Stimulated activated CD4-positive, alpha-beta T cell treated with anti-CD3 and anti-CD28 coated beads, TNF-alpha, amount 100 ng/mL, for 4 hours (primary cell): Measurements from ENCODE around the gene ELANE.
"Not testable (repeated sequence)": the region's sequence is repeated elsewhere in the genome, so short reads cannot be mapped to it uniquely, and the experiment has no call there.

Experiments used
- DNase-seq, 3 experiments: peaks; one replicate each; pipeline ENCODE4 v3.0.0-alpha.2; 2020; ENCODE audit warnings: low read depth in 3 of 3

Gene ELANE

DNA sequence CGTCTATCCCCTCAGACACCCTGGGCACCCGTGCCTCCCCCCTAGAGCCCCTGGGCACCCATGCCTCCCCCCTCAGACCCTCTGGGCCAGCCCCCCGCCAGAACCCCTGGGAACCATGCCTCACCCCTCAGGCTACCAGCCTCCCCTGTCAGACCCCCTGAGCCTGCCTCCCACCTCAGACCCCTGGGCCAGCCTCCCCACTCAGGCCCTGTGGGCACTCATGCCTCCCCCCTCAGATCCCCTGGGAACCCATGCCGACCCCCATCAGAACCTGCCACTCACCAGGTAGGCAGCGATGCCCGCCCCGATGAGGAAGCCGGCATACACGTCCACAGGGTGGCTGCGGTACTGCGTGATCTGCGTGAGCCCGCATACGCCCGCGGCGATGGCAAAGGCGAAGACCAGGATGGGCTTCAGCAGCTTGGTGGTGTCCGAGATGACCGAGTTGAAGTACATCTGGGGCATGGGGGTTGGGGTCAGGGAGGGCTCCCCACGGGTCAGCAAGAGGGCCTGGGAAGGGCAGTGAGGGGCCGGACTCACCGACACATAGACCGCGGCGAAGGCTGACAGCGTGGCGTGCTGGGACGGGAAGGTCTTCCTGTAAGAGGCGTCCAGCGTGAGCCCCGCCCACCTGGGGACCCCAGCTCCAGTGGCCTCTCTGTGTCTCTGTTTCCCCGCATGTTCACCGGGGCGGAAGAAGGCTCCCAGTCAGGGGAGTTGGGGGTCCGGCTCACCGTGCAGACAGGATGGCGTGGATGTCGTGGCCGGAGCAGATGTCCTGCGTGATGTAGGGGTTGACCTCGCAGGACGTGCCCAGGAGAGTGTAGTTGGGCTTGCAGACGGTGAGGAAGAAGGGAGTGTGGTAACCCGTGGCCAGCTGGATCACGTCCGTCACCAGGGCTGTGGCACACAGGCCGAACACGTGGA lies 37.7 kb upstream of the ELANE start:
- DNase-seq: no peak

- DNase-seq: no peak
Observed at GRCh38 chr19:815079-815774, 36.9 kb upstream of the ELANE start.

DNA sequence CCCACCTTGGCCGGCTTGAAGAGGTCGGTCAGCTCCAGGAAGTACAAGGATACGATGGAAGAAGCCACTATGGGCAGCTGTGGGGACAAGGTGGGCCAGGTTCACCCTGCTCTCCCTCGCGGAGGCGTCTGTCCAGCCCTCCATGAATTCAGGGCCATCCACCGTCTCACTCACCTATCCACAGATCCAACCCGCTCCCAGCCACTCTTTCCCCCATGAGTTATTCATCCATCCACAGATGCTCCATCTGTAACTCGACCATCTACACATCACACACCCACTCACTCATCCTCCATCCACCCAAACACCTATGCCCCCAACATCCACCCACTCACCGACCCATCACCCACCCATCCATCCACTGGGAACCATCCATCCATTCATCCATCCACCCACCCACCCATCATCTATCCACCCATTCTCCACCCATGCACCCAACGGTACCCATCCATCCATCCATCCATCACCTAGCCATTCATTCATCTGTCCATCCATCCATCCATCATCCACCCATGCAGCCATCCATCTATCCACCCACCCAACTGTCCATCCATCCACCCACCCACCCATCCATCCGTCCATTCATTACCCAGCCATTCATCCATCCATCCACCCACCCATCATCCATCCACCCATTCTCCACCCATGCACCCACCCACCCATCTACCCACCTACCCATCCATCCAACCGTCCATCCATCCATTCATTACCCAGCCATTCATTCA lies 36.2 kb upstream of the ELANE start:
- no peak for DNase-seq

GRCh38 chr19:816500-816857 lies 35.6 kb upstream of the ELANE start:
- DNase-seq: no peak

DNA sequence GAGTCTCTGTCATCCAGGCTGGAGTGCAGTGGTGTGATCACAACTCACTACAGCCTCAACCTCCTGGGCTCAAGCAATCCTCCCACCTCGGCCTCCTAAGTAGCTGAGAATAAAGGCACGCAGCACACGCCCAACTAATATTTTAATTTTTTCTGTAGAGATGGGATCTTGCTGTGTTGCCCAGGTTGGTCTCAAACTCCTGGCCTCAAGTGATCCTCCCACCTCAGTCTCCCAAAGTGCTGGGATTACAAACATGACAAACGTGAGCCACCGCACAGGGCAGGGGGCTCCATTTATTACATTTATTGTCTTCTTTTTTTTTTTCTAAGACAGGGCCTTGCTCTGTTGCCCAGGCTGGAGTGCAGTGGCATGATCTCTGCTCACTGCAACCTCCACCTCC lies 31.9 kb upstream of the ELANE start:
- not testable (repeated sequence) for DNase-seq

DNA sequence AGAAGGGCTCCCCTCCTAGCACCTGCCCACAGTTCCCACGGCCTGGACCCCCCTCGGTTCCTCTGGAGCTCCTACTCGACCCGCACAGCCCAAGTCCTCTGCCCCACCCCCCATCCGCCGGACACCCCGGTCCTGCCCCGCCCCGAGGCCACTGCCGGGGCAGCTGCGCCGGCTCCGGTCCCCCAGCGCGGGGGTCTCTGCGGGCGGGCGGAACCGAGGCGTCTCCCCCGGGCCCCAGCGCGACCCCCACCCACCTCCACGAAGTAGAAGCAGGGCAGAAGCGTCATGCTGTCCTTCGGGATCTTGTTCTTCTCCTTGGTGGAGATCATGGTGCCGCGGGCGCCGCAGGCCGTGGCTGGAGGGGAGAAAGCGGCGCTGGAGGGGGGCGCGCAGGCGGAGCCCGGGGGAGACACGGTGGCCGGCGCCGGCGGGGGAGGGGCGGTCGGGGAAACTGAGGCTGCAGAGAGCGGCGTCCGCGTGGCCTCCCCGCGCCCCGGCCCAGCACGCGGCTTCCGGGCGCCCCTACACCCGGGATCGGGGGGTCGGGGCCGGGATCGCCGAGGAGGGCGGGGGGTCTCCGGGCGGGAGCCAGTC lies 30.8 kb upstream of the ELANE start:
- no peak for DNase-seq

- DNase-seq: no peak
Observed at GRCh38 chr19:821825-822503, 30.1 kb upstream of the ELANE start, which contains the start of gene PLPPR3. TSS of gene PLPPR3 (minus strand) at chr19:821955. CDS start at chr19:821559, 396 bp downstream.

DNA sequence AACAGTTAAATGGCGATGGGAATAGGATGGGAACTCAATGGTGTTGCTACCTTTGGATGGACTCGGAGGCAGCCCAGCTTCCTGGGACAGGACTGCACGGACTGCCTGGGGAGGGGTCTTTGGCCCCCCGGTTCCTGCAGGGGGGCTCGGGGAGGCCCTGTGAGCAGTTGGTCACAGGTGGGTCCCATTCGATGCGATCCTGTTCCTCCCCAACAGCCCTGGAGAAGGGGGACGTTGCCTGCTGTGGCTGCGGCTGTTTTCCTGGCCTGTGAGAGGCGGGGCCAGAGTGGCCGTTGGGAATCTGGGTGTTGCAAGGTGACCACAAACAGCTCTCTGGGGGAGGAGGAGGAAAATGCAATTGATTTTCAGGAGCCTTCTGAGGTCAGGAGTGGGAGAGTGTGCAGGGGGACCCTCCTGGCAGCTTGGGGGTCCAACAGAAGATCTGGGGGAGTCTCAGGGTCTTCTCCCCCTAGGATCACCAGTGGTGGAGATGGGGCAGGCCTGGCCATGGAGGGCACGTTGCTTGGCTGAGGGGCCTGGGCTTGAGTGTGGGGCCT lies 28.5 kb upstream of the ELANE start:
- DNase-seq: no peak

- DNase-seq: no peak
Observed at GRCh38 chr19:824885-825284, 27.2 kb upstream of the ELANE start.

DNA sequence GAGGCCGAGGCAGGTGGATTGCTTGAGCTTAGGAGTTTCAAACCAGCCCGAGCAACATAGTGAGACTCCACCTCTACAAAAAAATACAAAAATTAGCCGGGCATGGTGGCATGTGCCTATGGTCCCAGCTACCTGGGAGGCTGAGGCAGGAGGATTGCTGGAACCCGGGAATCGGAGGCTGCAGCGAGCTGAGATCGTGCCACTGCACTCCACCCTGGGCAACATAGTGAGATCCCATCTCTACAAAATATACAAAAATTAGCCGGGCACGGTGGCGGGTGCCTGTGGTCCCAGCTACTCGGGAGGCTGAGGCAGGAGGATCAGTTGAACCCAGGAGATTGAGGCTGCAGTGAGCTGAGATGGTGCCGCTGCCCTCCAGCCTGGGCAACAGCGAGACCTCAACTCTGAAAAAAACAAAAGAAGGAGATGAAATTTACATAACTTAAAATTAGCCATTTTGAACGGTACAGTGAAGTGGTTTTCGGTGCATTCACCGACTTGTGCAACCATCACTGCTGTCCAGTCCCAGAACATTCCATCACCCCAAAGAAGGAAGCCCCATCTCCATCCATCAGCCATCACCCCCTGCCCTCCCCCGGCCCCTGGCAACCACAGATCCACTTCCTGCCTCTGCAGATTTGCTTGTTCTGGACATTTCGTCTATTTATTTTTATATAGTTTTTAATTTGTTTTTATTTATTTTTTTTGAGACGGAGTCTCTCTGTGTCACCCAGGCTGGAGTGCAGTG lies 26.0 kb upstream of the ELANE start:
- DNase-seq: no peak

DNA sequence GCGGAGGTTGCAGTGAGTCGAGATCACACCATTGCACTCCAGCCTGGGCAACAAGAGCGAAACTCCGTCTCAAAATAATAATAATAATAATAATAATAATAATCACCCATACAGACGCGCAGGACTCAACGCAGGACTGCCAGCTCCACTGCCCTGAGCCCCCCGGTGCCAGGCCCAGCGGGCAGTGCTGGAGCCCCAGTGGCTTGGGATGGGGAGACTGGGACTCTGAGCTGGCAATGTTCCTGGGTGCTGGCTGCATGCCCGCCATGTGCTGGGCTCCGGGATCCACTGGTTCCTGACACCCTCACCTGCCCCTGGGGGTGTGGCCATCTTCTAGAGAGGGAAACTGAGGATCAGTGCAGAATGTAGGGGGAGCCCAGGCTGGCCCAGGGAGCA lies 24.8 kb upstream of the ELANE start:
- no peak for DNase-seq

- DNase-seq: no peak
Observed at GRCh38 chr19:827710-828321, 24.3 kb upstream of the ELANE start, which contains the start of gene AZU1. TSS of gene AZU1 (plus strand) at chr19:827837. CDS start at chr19:827847, 10 bp downstream.

GRCh38 chr19:829129-829758 lies 22.9 kb upstream of the ELANE start:
- DNase-seq: no peak

DNA sequence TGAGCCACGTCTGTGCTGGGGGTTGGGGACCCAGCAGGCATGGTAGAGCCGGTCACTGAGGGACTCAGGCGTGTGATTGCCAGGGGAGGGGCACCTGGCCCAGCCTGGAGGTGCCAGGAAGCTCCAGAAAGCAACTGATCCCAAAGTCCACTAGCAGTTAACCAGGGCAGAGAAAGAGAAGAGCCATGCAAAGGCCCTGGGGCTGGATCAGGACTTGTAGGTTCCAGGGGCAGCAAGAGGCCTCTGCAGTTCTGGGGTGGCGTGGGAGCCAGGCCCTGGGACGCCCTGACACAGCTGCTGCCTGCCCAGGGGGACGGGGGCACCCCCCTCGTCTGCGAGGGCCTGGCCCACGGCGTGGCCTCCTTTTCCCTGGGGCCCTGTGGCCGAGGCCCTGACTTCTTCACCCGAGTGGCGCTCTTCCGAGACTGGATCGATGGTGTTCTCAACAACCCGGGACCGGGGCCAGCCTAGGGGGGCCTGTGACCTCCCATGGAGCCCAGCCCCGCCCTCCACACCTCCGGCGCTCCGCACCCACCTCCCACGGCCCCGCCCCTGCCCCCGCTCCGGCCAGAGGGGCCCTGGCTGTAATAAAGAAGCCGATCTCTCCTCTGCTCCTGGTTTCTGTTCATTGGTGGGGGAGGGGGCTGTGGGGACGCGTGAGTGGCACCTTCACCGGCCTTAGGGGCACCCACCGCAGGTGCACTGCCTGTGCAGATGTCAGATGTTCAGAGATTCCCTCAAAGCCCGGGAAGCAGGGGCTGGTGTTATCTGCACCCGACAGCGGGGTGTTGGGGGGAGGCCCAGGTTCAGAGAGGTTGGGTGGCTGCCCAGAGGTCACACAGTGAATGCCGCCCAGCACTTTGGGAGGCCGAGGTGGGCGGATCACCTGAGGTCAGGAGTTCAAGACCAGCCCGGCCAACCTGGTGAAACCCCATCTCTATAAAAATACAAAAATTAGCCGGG lies 20.4 kb upstream of the ELANE start:
- DNase-seq: no peak

DNA sequence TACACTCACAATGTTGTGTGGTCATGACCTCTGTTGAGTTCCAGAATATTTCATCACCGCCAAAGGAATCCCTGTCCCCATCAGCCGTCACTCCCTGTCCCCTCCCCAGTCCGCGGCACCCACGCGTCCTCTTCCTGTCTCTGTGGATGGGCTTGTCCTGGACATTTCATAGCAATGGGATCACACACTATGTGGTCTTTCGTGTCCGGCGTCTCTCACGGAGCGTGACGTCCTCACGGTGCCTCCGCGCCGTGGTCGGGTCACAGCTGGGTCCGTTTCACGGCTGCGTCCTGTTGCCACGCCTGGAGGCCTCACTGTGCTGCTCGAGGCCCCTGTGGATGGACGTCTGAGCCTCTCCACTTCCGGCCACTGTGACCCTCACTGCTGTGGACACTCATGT lies 17.9 kb upstream of the ELANE start:
- no peak for DNase-seq

DNA sequence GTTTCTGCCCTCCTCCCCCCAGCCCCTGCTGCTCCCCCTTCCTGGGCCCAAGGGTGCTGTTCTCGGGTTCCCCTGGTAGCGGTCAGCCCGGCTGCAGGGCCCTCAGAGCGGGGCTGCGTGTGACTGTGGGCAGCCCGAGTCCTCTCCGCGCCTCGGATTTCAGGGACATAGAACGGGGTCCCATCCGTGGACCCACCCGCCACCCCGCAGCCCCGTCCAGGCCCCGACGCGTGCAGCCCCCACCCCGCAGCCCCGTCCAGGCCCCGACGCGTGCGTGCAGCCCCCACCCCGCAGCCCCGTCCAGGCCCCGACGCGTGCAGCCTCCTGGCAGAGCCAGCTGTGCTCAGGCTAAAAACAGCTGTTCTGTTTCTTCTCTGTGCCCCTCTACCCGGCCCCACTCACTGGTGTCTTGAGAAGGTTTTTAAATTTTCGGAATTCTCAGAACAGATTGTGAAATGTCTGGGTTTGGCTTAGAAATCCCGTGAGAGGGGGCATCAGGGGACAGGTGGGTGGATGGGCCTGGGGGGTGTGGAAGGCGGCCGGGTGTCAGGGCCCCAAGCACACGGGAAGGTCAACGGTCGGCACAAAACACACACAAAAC lies 16.8 kb upstream of the ELANE start:
- no peak for DNase-seq

GRCh38 chr19:840519-841206 lies 11.4 kb upstream of the ELANE start, which contains the start of gene PRTN3:
TSS of gene PRTN3 (plus strand) at chr19:840999. CDS start at chr19:841009, 10 bp downstream.
- DNase-seq: no peak
